ENCODE results near the gene VN1R5.

The VN1R5 gene

GRCh38 chr1:247303216-247303615 is 47.3 kb downstream of the VN1R5 start:
- no peak for DNase-seq

GRCh38 chr1:247304031-247304430 is 48.2 kb downstream of the VN1R5 start:
- no peak for DNase-seq
